HUES6 (cell line): ENCODE results near the gene ZNF785.
A peak's percentile ranks its signal among the peaks of the same experiment; 100 is the strongest.
"Not testable (repeated sequence)": the region's sequence is repeated elsewhere in the genome, so short reads cannot be mapped to it uniquely, and the experiment has no call there.

Source experiments
- H3K27ac ChIP-seq: 2 replicates; pipeline ENCODE4 v1.7.0; 2013; ENCODE audit warnings: low read depth, mild to moderate bottlenecking, low read length, inconsistent platforms
- H3K27me3 ChIP-seq: 2 replicates; pipeline ENCODE4 v1.6.1; 2013; ENCODE audit warnings: low read length; ENCODE audit not compliant: control insufficient read depth, insufficient read depth
- H3K36me3 ChIP-seq: 2 replicates; pipeline ENCODE4 v1.6.1; 2013; ENCODE audit warnings: low read length; ENCODE audit not compliant: control insufficient read depth, insufficient read depth
- H3K4me1 ChIP-seq: 2 replicates; pipeline ENCODE4 v1.6.1; 2013; ENCODE audit warnings: low read length; ENCODE audit not compliant: control insufficient read depth, insufficient read depth
- H3K4me3 ChIP-seq: 2 replicates; pipeline ENCODE4 v1.5.1; 2013; ENCODE audit warnings: low read depth, low read length
- H3K9ac ChIP-seq: one replicate; pipeline ENCODE4 v1.6.1; 2013; ENCODE audit warnings: mild to moderate bottlenecking, low read length
- H3K9me3 ChIP-seq: 2 replicates; pipeline ENCODE4 v1.6.1; 2013; ENCODE audit warnings: low read depth, low read length; ENCODE audit not compliant: control insufficient read depth, insufficient read depth

The ZNF785 gene

DNA sequence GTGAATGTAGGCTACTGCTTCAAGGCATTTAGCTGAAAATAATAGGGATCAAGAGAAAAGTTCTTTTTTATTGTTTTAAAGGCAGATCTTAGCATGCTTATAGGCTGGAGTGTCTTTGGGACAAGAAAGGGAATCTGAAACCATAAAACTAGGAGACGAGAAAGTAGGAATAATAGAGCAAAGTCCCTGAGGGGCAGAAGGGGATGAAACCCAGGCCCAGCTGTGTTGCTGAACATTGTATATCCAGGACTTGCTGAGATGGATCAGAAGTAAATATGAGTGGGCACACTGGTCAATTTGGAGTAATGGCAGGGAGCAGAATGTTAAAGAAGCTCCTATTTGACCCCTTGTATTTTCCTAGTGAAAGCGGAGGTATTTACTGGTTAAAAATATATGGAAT lies 15.4 kb upstream of the ZNF785 start:
- no peaks in the 10 kb centered on the region for H3K27me3 ChIP-seq
- no peak overlapping the region for H3K27ac ChIP-seq
- no peaks in the 10 kb centered on the region for H3K9me3 ChIP-seq
- H3K9ac ChIP-seq = no peak overlapping the region
- H3K4me3 ChIP-seq = no peak overlapping the region
- no peaks in the 10 kb centered on the region for H3K4me1 ChIP-seq
- peaks cover 29% of the 10 kb centered on the region for H3K36me3 ChIP-seq

DNA sequence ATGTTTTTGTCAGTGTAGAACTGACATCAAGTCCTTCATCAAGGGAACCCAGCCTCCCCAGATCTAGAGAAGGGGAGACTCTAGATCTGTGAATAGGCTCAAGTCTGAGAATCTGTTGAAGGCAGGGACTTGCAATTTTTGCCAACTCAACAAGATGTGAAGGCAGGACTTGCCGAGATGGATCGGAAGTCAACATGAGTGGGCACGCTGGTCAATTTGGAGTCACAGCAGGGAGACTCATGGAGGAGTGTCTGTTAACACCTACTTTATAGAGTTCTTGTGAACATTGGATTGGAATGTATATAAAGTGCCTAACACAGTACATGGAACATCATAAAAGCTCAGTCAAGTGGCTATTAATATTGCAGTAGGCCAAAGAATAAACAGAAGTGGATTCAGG lies 14.7 kb upstream of the ZNF785 start:
- Histone ChIP-seq H3K4me1 (no peaks in the 10 kb centered on the region), H3K9me3 (no peaks in the 10 kb centered on the region), H3K36me3 (peaks cover 26% of the 10 kb centered on the region), H3K4me3 (no peak overlapping the region), H3K9ac (no peak overlapping the region), H3K27ac (no peak overlapping the region), H3K27me3 (no peaks in the 10 kb centered on the region)

DNA sequence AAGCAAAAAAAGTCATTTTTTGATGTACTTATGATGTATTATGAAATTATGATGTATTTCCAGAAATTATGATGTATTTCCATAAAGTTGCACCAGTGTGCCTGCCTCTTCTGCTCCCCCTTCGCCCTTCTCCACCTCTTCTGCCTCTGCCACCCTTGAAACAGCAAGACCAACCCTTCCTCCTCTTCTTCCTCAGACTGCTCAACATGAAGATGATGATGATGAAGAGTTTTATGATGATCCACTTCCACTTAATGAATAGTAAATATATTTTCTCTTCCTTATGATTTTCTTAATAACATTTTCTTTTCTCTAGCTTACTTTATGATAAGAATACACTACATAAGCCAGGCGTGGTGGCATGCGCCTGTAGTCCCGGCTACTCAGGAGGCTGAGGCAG lies 7.4 kb upstream of the ZNF785 start:
- Histone ChIP-seq H3K27me3 (no peaks in the 10 kb centered on the region), H3K9me3 (peaks cover 6% of the 10 kb centered on the region; the same call in 1 of the 2 replicates), H3K27ac (no peak overlapping the region), H3K4me1 (no peaks in the 10 kb centered on the region), H3K4me3 (no peak overlapping the region), H3K9ac (no peak overlapping the region), H3K36me3 (peaks cover 4% of the 10 kb centered on the region; the same call in 1 of the 2 replicates)

DNA sequence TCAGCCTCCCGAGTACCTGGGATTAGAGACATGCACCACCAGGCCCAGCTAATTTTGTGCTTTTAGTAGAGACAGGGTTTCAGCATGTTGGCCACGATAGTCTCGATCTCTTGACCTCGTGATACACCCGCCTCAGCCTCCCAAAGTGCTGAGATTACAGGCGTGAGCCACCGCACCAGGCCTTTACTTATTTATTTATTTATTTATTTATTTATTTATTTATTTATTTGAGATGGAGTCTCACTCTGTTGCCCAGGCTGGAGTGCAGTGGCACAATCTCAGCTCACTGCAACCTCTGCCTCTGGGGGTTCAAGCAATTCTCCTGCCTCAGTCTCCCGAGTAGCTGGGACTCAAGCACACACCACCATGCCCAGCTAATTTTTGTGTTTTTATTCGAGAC lies 5.4 kb upstream of the ZNF785 start:
- H3K4me1 ChIP-seq, H3K9ac ChIP-seq, H3K4me3 ChIP-seq, H3K9me3 ChIP-seq, H3K27ac ChIP-seq, H3K27me3 ChIP-seq: not testable (repeated sequence)
- H3K36me3 ChIP-seq = peaks cover 13% of the 10 kb centered on the region

DNA sequence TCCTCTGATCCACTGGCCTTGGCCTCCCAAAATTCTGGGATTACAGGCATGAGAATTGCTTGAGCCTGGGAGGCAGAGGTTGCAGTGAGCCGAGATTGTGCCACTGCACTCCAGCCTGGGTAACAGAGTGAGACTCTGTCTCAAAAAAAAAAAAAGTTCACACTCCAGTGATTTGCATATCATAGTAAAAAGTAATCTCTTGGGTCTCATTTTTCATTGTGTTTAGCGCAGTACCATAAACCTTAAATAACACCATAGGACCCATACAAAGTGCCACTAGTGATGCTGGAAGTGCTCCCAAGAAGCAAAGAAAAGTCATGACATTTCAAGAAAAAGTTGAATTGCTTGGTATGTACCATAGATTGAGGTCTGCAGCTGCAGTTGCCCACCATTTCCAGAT lies 4.1 kb upstream of the ZNF785 start:
- H3K36me3 ChIP-seq, H3K27me3 ChIP-seq, H3K4me1 ChIP-seq, H3K27ac ChIP-seq, H3K9me3 ChIP-seq, H3K4me3 ChIP-seq, H3K9ac ChIP-seq: not testable (repeated sequence)

DNA sequence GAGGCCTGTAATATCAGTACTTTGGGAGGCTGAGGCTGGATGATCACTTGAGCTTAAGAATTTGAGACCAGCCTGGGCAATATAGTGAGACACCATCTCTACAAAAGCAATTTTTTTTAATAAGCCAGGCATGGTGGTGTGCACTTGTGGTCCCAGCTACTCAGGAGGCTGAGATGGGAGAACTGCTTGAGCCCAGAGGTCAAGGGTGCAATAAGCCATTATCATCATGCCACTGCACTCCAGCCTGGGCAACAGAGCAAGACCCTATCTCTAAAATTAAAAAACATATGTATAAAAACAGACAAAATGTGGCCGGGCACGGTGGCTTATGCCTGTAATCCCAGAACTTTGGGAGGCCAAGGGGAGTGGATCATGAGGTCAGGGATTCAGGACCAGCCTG lies 3.2 kb upstream of the ZNF785 start:
- H3K9ac ChIP-seq = no peak overlapping the region
- H3K4me3 ChIP-seq = no peak overlapping the region
- no peaks in the 10 kb centered on the region for H3K9me3 ChIP-seq
- no peaks in the 10 kb centered on the region for H3K27me3 ChIP-seq
- no peaks in the 10 kb centered on the region for H3K4me1 ChIP-seq
- H3K27ac ChIP-seq = no peak overlapping the region
- peaks cover 10% of the 10 kb centered on the region for H3K36me3 ChIP-seq

DNA sequence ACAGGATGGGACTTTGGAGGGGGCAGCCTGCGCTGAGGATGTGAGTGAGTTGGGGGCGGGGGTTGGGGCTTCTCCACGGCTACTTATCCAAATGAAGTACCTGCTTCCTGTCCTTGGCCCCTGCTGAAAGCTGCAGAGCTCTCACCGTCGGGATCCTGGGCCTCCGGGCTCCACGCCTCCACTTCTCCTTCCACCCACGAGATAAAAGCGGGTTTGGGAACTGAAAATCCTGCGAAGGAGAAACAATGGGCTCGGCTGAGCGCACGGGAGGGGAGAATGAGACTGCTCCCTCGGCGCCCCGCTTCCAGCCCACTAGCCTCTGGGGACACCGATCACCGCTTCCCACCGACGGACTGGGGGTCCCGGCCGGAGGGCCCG lies 486 bp downstream of the ZNF785 start:
- Histone ChIP-seq H3K4me3 (peak overlapping the region; percentile 83), H3K27me3 (no peaks in the 10 kb centered on the region), H3K4me1 (no peaks in the 10 kb centered on the region), H3K9me3 (no peaks in the 10 kb centered on the region), H3K9ac (peak overlapping the region; percentile 86), H3K36me3 (peaks cover 34% of the 10 kb centered on the region), H3K27ac (peak overlapping the region; percentile 76)

DNA sequence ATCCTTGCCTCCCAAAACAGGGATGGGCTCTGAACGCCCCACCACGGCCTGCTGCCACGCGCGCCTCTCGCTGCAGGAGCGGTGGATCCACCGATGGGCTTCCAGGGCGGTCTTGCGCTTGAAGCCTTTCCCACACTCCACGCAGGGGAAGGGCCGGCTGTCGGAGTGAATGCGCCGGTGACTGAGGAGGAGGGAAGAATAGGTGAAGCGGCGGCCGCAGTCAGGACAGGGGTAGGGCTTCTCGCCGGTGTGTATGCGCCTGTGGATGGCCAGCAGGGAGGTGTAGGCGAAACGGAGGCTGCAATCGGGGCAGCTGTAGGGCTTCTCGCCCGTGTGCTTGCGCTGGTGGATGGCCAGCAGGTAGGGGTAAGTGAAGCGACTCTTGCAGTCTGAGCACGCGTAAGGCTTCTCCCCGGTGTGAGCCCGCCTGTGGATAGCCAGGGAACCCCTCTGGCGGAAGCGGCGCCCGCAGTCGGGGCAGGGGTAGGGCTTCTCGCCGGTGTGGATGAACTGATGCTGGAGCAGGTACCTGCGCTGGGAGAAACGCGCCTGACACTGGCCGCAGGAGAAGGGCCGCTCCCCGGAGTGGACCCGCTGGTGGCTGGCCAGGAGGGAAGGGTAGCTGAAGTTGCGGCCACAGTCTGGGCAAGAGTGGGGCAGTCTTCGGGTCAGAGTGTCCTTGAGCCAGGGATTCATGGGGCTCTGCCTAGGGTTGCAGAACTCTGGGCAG lies 2.7 kb downstream of the ZNF785 start:
- no peaks in the 10 kb centered on the region for H3K27me3 ChIP-seq
- no peaks in the 10 kb centered on the region for H3K9me3 ChIP-seq
- no peak overlapping the region for H3K9ac ChIP-seq
- H3K36me3 ChIP-seq = peaks cover 46% of the 10 kb centered on the region
- H3K27ac ChIP-seq = no peak overlapping the region
- H3K4me3 ChIP-seq = no peak overlapping the region
- no peaks in the 10 kb centered on the region for H3K4me1 ChIP-seq

DNA sequence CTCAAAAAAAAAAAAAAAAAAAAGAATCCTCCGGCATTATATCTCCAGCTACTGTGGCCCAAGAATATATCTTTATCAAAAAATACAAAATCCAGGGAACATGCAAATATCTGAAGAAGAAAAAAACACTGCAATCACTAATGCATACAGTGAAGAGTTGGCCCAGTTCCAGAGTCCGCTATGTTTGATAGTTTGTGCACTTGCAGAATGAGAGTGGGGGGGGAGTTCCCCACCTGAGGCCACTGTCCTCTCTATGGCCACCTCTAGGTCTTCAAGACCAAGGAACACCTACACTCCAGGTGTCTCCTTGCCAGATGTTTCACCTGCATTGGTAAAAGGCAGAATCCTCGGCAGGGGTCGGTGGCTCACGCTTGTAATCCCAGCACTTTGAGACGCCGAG lies 4.0 kb downstream of the ZNF785 start:
- no peaks in the 10 kb centered on the region for H3K4me1 ChIP-seq
- H3K9ac ChIP-seq = no peak overlapping the region
- no peak overlapping the region for H3K4me3 ChIP-seq
- no peaks in the 10 kb centered on the region for H3K27me3 ChIP-seq
- H3K9me3 ChIP-seq = no peaks in the 10 kb centered on the region
- H3K27ac ChIP-seq = no peak overlapping the region
- H3K36me3 ChIP-seq = peaks cover 41% of the 10 kb centered on the region

DNA sequence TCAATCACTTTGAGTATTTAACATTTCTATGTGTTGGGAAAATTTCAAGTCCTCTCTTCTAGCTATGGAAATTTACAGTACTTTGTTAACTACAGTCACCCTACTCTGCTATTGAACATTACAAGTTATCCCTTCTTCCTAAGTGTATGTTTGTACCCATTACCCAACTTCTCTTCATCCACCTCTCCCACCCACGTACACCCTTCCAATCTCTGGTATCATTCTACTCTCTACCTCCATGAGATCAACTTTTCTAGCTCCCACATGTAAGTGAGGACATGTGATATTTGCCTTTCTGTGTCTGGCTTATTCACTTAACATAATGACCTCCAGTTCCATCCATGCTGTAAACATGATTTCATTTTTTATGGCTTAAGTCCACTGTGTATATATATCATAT lies 10.8 kb downstream of the ZNF785 start:
- H3K9me3 ChIP-seq = no peaks in the 10 kb centered on the region
- H3K27ac ChIP-seq = no peak overlapping the region
- H3K9ac ChIP-seq = no peak overlapping the region
- H3K36me3 ChIP-seq = peaks cover 17% of the 10 kb centered on the region
- H3K4me1 ChIP-seq = peaks cover 7% of the 10 kb centered on the region; the same call in 1 of the 2 replicates
- no peak overlapping the region for H3K4me3 ChIP-seq
- H3K27me3 ChIP-seq = no peaks in the 10 kb centered on the region

DNA sequence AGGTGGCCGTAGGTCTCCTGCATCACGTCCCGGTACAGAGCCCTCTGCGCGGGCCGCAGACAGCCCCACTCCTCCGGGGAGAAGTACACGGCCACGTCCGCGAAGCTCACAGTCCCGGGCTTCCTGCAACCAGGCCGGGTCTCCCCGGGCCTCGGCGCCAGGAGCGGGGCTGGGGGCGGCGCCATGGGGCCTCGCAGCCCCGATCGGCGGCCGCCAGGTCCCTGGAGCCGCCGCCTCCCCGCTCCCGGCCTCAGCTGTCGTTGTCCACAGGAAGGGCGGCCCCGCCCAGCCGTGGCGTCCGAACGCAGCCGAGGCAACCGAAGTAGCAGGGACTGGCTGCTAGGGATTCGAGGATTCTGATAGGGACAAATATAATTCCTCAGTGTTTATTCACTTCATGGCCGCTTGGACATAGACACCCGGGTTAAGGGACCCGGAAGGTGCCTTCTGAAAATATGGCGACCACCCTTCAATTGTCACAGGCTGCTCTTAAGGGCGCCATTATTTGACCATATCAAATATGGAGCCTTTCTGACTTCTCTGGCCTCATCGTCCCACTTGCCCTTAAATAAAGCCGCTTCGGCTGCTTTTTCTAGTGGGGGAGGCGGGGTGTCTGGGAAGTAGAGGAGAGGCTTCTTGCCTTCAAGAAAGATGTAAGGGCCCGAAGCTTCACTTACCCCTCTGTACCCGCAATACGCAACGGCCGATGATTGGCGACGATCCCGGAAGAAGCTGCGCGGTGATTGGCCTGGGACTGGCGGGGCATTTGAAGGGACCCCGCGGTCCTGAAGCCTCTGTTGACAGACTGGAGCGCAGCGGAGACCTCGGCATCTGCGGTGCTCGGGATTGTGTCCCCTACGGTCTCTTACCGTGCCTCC lies 13.8 kb downstream of the ZNF785 start, which contains the start of gene ZNF688:
Gene ZNF688 (minus strand): TSS at position 270 of the 878 bp plus-strand sequence. CDS start 85 bp downstream, at position 185.
- Histone ChIP-seq H3K27me3 (no peaks in the 10 kb centered on the region), H3K27ac (peak within 1 kb of the TSS; percentile 67; the same call in 1 of the 2 replicates), H3K4me3 (peak within 1 kb of the TSS; percentile 64), H3K9ac (peak within 1 kb of the TSS; percentile 74), H3K4me1 (peaks cover 11% of the 10 kb centered on the region; the same call in 1 of the 2 replicates), H3K36me3 (no peaks in the 10 kb centered on the region), H3K9me3 (no peaks in the 10 kb centered on the region)
